Putamen (tissue), 1 donor: ENCODE results near the gene PSMD3.
"Not testable (repeated sequence)": the region's sequence is repeated elsewhere in the genome, so short reads cannot be mapped to it uniquely, and the experiment has no call there.

Experiments used
- DNase-seq: peaks from one replicate; pipeline ENCODE4 v3.0.0-alpha.2; 2016; ENCODE audit warnings: low spot score

The PSMD3 gene

GRCh38 chr17:39997543-39997942 is 16.9 kb downstream of the PSMD3 start:
- DNase-seq: no peak

DNA sequence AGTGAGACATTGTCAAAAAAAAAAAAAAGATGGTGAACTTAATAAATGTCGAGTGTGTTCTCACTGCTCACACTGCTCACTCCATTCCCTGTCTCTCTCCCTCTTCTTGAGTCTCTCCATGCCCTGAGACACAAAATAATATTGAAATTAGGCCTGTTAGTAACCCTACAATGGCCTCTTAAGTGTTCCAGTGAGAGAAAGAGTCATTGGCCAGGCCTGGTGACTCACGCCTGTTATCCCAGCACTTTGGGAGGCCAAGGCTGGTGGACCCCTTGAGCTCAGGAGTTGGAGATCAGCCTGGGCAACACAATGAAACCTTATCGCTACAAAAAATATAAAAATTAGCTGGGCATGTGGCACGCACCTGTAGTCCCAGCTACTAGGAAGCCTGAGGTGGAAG is 18.5 kb downstream of the PSMD3 start:
- DNase-seq: no peak

- DNase-seq: no peak
These were observed 19.6 kb downstream of the PSMD3 start for GRCh38 chr17:40000161-40000560.

GRCh38 chr17:40001335-40001734 is 20.7 kb downstream of the PSMD3 start:
- not testable (repeated sequence) for DNase-seq

DNA sequence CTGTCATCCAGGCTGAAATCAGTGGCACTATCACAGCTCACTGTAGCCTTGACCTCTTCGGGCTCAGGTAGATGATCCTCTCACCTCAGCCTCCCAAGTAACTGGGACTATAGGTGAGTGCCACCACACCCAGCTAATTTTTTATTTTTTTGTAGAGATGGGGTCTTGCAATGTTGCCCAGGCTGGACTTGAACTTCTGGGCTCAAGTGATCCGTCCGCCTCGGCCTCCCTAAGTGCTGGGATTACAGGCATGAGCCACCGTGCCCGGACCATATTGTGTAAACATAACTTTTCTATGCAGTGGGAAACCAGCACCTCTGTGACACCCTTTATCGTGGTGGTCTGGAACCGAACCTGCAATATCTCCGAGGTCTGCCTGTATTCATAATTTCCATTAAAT is 23.5 kb downstream of the PSMD3 start:
- DNase-seq: no peak

DNA sequence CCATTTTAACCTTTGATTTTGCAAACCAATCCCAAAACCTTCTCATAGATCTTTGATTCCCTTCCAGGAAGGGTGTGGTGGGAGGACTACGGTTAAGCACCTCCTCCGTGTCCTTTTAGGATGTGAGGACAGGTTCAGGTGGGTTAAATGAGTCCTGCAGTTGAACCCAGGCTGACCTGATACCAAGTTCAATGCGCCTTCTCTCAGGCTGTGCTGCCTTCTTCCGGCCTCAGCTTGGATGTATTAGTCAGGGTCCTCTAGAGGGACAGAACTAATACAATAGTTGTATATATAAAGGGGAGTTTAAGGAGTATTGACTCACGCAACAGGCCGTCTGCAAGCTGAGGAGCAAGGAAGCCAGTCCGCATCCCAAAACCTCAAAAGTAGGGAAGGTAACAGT is 24.1 kb downstream of the PSMD3 start:
- no peak for DNase-seq

GRCh38 chr17:40005520-40005919 is 24.9 kb downstream of the PSMD3 start:
- DNase-seq: no peak

- DNase-seq: not testable (repeated sequence)
These were observed 30.4 kb downstream of the PSMD3 start for GRCh38 chr17:40010946-40011500.

DNA sequence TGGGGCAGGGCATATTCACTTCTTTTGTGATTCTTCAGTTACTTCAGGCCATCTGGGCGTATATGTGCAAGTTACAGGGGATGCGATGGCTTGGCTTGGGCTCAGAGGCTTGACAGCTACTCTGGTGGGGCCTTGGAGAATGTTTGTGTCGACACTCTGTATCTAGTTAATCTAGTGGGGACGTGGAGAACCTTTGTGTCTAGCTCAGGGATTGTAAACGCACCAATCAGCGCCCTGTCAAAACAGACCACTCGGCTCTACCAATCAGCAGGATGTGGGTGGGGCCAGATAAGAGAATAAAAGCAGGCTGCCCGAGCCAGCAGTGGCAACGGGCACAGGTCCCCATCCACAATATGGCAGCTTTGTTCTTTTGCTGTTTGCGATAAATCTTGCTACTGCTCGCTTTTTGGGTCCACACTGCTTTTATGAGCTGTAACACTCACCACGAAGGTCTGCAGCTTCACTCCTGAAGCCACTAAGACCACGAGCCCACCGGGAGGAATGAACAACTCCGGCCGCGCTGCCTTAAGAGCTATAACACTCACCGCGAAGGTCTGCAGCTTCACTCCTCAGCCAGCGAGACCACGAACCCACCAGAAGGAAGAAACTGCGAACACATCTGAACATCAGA is 31.5 kb downstream of the PSMD3 start:
- DNase-seq: not testable (repeated sequence)

- no peak for DNase-seq
These were observed 33.9 kb downstream of the PSMD3 start for GRCh38 chr17:40014375-40014980.

DNA sequence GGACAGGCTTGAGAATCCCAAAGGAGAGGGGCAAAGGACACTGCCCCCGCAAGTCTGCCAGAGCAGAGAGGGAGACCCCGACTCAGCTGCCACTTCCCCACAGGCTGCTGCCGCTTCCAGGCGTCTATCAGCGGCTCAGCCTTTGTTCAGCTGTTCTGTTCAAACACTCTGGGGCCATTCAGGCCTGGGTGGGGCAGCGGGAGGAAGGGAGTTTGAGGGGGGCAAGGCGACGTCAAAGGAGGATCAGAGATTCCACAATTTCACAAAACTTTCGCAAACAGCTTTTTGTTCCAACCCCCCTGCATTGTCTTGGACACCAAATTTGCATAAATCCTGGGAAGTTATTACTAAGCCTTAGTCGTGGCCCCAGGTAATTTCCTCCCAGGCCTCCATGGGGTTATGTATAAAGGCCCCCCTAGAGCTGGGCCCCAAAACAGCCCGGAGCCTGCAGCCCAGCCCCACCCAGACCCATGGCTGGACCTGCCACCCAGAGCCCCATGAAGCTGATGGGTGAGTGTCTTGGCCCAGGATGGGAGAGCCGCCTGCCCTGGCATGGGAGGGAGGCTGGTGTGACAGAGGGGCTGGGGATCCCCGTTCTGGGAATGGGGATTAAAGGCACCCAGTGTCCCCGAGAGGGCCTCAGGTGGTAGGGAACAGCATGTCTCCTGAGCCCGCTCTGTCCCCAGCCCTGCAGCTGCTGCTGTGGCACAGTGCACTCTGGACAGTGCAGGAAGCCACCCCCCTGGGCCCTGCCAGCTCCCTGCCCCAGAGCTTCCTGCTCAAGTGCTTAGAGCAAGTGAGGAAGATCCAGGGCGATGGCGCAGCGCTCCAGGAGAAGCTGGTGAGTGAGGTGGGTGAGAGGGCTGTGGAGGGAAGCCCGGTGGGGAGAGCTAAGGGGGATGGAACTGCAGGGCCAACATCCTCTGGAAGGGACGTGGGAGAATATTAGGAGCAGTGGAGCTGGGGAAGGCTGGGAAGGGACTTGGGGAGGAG is 34.7 kb downstream of the PSMD3 start, which contains the start of gene CSF3:
Gene CSF3 (plus strand): TSS at position 436 of the 993 bp plus-strand sequence. CDS start 35 bp downstream, at position 471.
- no peak for DNase-seq

GRCh38 chr17:40015998-40016985 is 35.7 kb downstream of the PSMD3 start:
- DNase-seq: no peak

DNA sequence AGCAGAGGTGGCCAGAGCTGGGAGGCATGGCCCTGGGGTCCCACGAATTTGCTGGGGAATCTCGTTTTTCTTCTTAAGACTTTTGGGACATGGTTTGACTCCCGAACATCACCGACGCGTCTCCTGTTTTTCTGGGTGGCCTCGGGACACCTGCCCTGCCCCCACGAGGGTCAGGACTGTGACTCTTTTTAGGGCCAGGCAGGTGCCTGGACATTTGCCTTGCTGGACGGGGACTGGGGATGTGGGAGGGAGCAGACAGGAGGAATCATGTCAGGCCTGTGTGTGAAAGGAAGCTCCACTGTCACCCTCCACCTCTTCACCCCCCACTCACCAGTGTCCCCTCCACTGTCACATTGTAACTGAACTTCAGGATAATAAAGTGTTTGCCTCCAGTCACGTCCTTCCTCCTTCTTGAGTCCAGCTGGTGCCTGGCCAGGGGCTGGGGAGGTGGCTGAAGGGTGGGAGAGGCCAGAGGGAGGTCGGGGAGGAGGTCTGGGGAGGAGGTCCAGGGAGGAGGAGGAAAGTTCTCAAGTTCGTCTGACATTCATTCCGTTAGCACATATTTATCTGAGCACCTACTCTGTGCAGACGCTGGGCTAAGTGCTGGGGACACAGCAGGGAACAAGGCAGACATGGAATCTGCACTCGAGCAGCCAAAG is 36.9 kb downstream of the PSMD3 start:
- DNase-seq: no peak

GRCh38 chr17:40018211-40019121 is 37.9 kb downstream of the PSMD3 start:
- DNase-seq: no peak

DNA sequence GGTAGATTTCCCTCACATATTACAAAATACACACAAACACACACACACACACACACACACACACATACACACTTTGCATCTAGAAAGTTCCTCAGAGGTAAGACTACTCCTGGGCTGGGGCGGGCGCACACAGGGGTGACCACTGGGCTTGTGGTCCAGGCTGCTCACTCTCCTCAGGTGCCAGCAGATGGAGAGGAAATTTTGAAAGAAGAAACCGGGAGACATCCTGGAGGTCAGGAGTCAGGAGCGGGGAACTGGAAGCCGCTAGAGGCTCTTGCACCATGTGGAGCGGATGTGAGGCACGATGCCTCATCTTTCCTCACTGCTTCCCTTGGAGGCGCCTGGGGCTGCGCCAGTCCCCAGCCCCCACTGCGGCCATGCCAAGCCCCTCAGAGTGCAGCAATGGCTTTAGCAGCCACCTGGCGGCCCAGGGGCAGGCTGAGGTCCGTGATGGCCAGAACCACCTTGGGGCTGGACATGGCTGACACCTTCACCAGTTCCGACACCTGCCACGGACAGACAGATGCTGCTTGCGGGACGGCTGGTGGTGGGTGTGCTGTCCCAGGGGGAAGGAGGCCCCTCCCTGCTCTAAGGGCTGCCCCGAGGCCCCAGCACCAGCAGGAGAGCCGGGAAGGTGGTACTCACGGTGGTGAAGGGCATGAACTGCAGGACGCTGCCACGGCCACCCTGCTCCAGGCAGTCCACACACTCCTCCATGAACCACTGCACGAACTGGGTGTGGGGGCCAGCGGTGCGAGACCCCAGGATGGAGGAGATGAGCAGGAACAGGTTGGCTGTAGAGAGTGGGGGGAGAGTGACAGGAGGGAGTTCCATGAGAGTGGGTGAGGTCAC is 38.8 kb downstream of the PSMD3 start:
- no peak for DNase-seq

DNA sequence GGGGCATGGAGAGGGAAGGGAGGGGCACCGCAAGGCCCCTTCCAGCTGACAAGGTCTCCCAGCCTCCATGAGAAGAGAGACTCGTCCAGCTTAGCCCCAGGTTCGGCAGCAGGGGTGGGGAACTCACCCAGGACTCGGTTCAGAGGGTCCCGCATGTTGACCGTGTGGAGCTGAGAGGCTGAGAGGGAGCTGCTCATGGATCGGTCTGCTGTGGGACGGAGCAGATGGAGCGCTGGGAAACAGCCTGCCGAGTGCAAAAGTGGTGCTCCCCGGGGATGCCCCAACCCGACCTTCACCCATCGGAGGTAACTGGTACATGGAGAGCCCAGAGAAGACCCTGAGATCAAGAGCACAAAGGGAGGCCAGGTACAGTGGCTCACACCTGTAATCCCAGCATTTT is 39.5 kb downstream of the PSMD3 start:
- DNase-seq: no peak

DNA sequence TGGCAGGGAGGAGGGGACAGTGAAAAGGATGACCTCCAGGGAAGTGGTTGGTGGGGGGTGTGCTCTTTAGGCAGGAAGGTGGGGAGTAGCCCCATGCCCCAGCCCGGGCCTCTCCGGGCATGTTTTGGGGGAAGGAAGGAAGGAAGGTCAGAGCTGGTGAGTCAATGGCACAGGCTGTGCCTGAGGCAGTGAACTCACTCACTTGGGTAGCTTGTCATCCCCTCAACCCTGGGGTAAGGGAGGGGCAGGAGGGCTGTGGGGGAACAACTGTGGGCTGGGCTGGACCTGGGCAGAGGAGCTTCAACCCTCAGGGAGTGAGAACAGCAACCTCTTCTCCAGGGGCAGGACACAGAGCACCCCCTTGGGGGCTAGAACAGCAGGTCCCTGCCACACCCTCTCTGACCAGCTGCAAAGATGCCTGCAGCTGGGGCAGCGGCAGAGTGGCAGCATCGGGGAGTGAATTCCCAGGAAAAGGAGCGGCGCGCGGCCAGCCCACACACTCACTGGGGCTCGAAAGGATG is 40.9 kb downstream of the PSMD3 start:
- DNase-seq: no peak

DNA sequence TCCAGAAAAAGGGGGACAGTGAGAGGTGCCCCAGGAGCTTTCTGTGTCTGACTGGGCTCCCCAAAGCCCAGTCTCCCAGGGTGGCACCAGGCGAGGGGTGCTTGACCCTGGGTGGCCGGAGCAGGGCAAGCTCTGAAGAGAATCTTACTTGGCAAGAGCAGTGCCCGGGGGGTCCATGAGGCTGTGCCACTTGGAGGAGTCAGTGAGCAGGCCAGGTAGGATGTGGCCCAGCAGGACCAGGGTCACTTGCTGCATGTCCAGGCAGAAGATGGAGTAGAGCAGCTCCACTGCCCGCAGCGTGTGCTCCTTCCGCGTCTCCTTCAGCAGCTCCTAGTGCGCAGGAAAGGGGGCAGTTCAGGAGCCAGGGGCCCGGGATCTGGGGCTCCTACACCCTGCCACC is 41.9 kb downstream of the PSMD3 start:
- no peak for DNase-seq
